Panc1 (cell line): ENCODE data around the gene STAT5A.

Experiments
- CTCF ChIP-seq: fragments of 450-650 bp; IDR thresholded peaks from 2 replicates; pipeline ENCODE4 v1.5.1; 2017; ENCODE audit warnings: mild to moderate bottlenecking
- POLR2AphosphoS5 ChIP-seq: IDR thresholded peaks from 2 replicates; pipeline ENCODE4 v1.6.1; 2012; ENCODE audit warnings: mild to moderate bottlenecking, low read depth, low read length, moderate library complexity
- TCF7L2 ChIP-seq: IDR thresholded peaks from 2 replicates; pipeline ENCODE4 v1.6.1; 2011; ENCODE audit warnings: mild to moderate bottlenecking, low read depth, low read length, inconsistent platforms
- TF ChIP-seq, protein P1 (sequence below), 2 experiments: IDR thresholded peaks; 2 replicates each; pipeline ENCODE4 v1.6.1; 2011 to 2012; ENCODE audit warnings: low read depth in 2 of 2, control low read depth in 1 of 2, low read length in 1 of 2, mild to moderate bottlenecking in 1 of 2, moderate library complexity in 1 of 2; ENCODE audit not compliant: insufficient read depth in 1 of 2

DNA sequence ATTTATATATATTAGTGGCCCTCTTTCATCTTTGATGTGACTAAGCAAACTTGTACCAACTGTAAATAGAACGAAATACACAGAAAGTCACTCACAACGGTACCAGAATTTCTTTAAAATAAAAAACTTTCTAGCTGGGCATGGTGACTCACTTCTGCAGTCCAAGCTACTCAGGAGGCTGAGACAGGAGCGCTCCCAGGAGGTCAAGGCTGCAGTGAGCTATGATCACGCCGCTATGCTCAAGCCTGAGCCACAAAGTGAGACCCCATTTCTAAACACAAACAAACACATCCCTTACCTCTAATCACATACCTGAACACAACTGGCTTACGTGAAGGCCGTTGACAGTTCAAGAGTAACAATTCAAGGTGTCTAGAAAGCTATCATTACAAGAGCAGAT is 41.8 kb upstream of the STAT5A start:
- TF ChIP-seq CTCF (no peak; the same call in none of the 2 replicates), POLR2AphosphoS5 (no peak), TCF7L2 (no peak)
- TF ChIP-seq, protein P1, sequence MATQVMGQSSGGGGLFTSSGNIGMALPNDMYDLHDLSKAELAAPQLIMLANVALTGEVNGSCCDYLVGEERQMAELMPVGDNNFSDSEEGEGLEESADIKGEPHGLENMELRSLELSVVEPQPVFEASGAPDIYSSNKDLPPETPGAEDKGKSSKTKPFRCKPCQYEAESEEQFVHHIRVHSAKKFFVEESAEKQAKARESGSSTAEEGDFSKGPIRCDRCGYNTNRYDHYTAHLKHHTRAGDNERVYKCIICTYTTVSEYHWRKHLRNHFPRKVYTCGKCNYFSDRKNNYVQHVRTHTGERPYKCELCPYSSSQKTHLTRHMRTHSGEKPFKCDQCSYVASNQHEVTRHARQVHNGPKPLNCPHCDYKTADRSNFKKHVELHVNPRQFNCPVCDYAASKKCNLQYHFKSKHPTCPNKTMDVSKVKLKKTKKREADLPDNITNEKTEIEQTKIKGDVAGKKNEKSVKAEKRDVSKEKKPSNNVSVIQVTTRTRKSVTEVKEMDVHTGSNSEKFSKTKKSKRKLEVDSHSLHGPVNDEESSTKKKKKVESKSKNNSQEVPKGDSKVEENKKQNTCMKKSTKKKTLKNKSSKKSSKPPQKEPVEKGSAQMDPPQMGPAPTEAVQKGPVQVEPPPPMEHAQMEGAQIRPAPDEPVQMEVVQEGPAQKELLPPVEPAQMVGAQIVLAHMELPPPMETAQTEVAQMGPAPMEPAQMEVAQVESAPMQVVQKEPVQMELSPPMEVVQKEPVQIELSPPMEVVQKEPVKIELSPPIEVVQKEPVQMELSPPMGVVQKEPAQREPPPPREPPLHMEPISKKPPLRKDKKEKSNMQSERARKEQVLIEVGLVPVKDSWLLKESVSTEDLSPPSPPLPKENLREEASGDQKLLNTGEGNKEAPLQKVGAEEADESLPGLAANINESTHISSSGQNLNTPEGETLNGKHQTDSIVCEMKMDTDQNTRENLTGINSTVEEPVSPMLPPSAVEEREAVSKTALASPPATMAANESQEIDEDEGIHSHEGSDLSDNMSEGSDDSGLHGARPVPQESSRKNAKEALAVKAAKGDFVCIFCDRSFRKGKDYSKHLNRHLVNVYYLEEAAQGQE (IDR thresholded peaks at IDR 0.05; ENCODE audit: insufficient read depth in 1 of 2, low read depth in 2 of 2, low read length in 1 of 2), result no peak
